ENCODE measurements around the gene SH3PXD2B. TPM values are rescaled to one million over a fixed set of nuclear protein-coding genes. Genes with fewer than 3 reads are reported as not detected.
"Not testable (repeated sequence)": the region's sequence is repeated elsewhere in the genome, so short reads cannot be mapped to it uniquely, and the experiment has no call there.

The SH3PXD2B gene
- total RNA-seq, 2 experiments from 2014 or later, result 0.60 to 0.95 TPM

GRCh38 chr5:172293745-172294342 is 160.5 kb downstream of the SH3PXD2B start:
- H3K4me1 ChIP-seq (ENCODE audit: insufficient read depth, low read length), result peaks cover 6% of the 10 kb centered on the region
- H3K9me3 ChIP-seq (ENCODE audit: control insufficient read depth in 1 of 2, insufficient read depth in 1 of 2, low read length in 2 of 2), result no peaks in the 10 kb centered on the region
- ATAC-seq (ENCODE audit: poor library complexity) (no peak), DNase-seq (no peak)
- no peaks in the 10 kb centered on the region for H3K9me3 Mint-ChIP-seq
- H3K27ac ChIP-seq (ENCODE audit: low read depth in 1 of 2, low read length in 2 of 2), result no peak overlapping the region
- TF ChIP-seq, protein P1, sequence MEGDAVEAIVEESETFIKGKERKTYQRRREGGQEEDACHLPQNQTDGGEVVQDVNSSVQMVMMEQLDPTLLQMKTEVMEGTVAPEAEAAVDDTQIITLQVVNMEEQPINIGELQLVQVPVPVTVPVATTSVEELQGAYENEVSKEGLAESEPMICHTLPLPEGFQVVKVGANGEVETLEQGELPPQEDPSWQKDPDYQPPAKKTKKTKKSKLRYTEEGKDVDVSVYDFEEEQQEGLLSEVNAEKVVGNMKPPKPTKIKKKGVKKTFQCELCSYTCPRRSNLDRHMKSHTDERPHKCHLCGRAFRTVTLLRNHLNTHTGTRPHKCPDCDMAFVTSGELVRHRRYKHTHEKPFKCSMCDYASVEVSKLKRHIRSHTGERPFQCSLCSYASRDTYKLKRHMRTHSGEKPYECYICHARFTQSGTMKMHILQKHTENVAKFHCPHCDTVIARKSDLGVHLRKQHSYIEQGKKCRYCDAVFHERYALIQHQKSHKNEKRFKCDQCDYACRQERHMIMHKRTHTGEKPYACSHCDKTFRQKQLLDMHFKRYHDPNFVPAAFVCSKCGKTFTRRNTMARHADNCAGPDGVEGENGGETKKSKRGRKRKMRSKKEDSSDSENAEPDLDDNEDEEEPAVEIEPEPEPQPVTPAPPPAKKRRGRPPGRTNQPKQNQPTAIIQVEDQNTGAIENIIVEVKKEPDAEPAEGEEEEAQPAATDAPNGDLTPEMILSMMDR (IDR thresholded peaks at IDR 0.05), result peak; percentile 23
- peaks cover 4% of the 10 kb centered on the region for H3K4me1 Mint-ChIP-seq (ENCODE audit: low read depth)
- no peaks in the 10 kb centered on the region for H3K27me3 Mint-ChIP-seq
- no peak overlapping the region for H3K27ac Mint-ChIP-seq
- H3K36me3 ChIP-seq (ENCODE audit: insufficient read depth, low read length), result no peaks in the 10 kb centered on the region
- H3K4me3 Mint-ChIP-seq, result no peak overlapping the region
- intact Hi-C loops (cut with DNase I, micrococcal nuclease), result loop anchor here (1.0 to 10.0 kb wide), 9 partner anchors 107 to 877 kb away; partner anchors contain the start of gene FGF18 (in 1 of the 2)
- ChIA-PET CTCF (interaction anchor here (0.6 to 1.2 kb wide), 19 partner anchors 9 to 665 kb away, joined by 3 to 14 read pairs (median 3); partner anchors contain the start of genes RPL26L1, STK10 and UBTD2), POLR2A (interaction anchor here (0.8 to 1.1 kb wide), 7 partner anchors 8 to 382 kb away, joined by 3 to 10 read pairs (median 3); partner anchors contain the start of gene UBTD2)
- H3K36me3 Mint-ChIP-seq (ENCODE audit: low read depth), result no peaks in the 10 kb centered on the region
- no peaks in the 10 kb centered on the region for H3K27me3 ChIP-seq (ENCODE audit: control insufficient read depth in 1 of 2, insufficient read depth in 2 of 2, low read length in 2 of 2)
- no peak overlapping the region for H3K4me3 ChIP-seq (ENCODE audit: low read length)

DNA sequence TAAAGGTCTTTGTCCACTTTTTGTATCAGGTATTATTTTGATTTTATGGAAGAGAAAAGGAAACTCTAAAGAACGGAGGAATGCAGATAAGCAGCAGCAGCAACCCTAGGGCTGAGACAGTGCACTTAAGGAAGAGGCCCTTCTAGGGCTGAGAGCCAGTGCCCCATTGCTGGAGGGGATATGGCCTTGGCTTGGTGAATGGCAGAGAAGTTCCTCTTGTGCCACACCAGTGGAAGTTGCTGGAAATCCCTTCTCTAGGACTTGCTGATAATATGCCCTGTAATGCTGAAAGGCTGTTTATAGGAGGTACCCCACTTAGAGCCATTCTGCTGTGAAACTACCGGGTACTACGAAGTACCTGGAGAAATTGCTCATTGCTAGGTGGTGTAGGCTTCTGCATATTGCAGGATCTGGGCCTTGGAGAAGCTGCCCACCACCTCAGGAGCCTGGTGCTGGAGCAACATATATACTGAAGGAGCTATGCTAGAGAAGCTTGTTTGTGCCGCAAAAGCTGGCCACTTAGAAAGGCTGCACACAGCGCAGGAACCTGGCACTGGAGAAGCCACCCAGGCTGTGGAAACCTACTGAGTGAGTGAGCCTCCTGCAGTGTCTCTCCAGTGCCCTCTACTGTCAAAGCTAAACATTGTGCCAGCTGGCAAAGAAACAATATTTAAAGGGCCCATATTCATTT is 161.1 kb downstream of the SH3PXD2B start:
- H3K27ac Mint-ChIP-seq, result no peak overlapping the region
- H3K36me3 Mint-ChIP-seq (ENCODE audit: low read depth), result no peaks in the 10 kb centered on the region
- Histone ChIP-seq H3K4me3 (ENCODE audit: low read length) (no peak overlapping the region), H3K36me3 (ENCODE audit: insufficient read depth, low read length) (no peaks in the 10 kb centered on the region), H3K4me1 (ENCODE audit: insufficient read depth, low read length) (peaks cover 6% of the 10 kb centered on the region), H3K27ac (ENCODE audit: low read depth in 1 of 2, low read length in 2 of 2) (no peak overlapping the region), H3K9me3 (ENCODE audit: control insufficient read depth in 1 of 2, insufficient read depth in 1 of 2, low read length in 2 of 2) (no peaks in the 10 kb centered on the region), H3K27me3 (ENCODE audit: control insufficient read depth in 1 of 2, insufficient read depth in 2 of 2, low read length in 2 of 2) (no peaks in the 10 kb centered on the region)
- H3K27me3 Mint-ChIP-seq, result no peaks in the 10 kb centered on the region
- TF ChIP-seq, protein P1 (IDR thresholded peaks at IDR 0.05), result peak; percentile 83
- ChIA-PET CTCF (interaction anchor here (0.6 to 1.2 kb wide), 19 partner anchors 8 to 666 kb away, joined by 3 to 14 read pairs (median 3); partner anchors contain the start of genes RPL26L1, STK10 and UBTD2), POLR2A (interaction anchor here (0.8 to 1.1 kb wide), 6 partner anchors 8 to 381 kb away, joined by 3 to 10 read pairs (median 3); partner anchors contain the start of gene UBTD2)
- no peaks in the 10 kb centered on the region for H3K9me3 Mint-ChIP-seq
- intact Hi-C loops (cut with DNase I, micrococcal nuclease), result loop anchor here (1.0 to 10.0 kb wide), 9 partner anchors 106 to 876 kb away; partner anchors contain the start of gene FGF18 (in 1 of the 2)
- DNase-seq (peak; percentile 28 to 83 (median 50)), ATAC-seq (ENCODE audit: poor library complexity) (peak; percentile 100)
- peaks cover 4% of the 10 kb centered on the region for H3K4me1 Mint-ChIP-seq (ENCODE audit: low read depth)
- H3K4me3 Mint-ChIP-seq, result no peak overlapping the region

- H3K36me3 Mint-ChIP-seq (ENCODE audit: low read depth); DNase-seq; H3K9me3 ChIP-seq (ENCODE audit: control insufficient read depth in 1 of 2, insufficient read depth in 1 of 2, low read length in 2 of 2); H3K4me3 ChIP-seq (ENCODE audit: low read length); H3K9me3 Mint-ChIP-seq; H3K4me1 Mint-ChIP-seq (ENCODE audit: low read depth); H3K36me3 ChIP-seq (ENCODE audit: insufficient read depth, low read length); H3K4me1 ChIP-seq (ENCODE audit: insufficient read depth, low read length); H3K27ac Mint-ChIP-seq; H3K27me3 Mint-ChIP-seq; ATAC-seq (ENCODE audit: poor library complexity); POLR2A ChIA-PET; H3K27me3 ChIP-seq (ENCODE audit: control insufficient read depth in 1 of 2, insufficient read depth in 2 of 2, low read length in 2 of 2); H3K4me3 Mint-ChIP-seq; H3K27ac ChIP-seq (ENCODE audit: low read depth in 1 of 2, low read length in 2 of 2): not testable (repeated sequence)
- intact Hi-C loops (cut with DNase I, micrococcal nuclease), result loop anchor here (2.0 to 10.0 kb wide), 8 partner anchors 105 to 875 kb away; partner anchors contain the start of gene FGF18 (in 1 of the 2)
- CTCF ChIA-PET, result interaction anchor here (1.2 kb wide), 1 partner anchor 103 kb away, joined by 3 read pairs; the partner anchor contains the start of gene STK10
Measured at GRCh38 chr5:172291837-172292236, 162.5 kb downstream of the SH3PXD2B start.

Data from CD4-positive, alpha-beta T cell (primary cell).